Measurements from ENCODE around the gene OTOP2.
A peak's percentile ranks its signal among the peaks of the same experiment; 100 is the strongest.

OTOP2 gene

DNA sequence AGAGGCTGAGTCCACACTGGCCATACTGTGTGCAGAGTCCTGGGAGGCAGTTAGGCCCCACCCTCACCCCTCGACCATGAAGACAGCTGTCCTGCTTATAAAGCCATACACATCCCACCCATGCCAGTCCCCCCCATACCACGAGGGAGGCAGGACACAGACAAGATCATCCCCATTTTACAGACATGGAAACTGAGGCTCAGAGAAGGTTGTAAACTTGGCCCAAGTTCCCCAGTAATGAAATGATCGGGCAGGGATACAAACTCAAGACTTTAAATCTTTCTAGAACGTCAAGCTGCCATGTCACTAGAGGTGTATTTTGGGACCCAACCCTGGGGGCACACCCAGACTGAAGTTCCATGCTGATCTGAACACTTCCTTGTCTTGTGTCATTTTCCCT is 32.0 kb downstream of the OTOP2 start:
- TF ChIP-seq BHLHE40 (IDR thresholded peaks at IDR 0.05; ENCODE audit: borderline replicate concordance), result no peak
- TF ChIP-seq HDGF (IDR thresholded peaks at IDR 0.05; ENCODE audit: borderline replicate concordance), result no peak
- TF ChIP-seq LEF1 (IDR thresholded peaks at IDR 0.05; ENCODE audit: borderline replicate concordance), result no peak
- TF ChIP-seq FOXK2 (IDR thresholded peaks at IDR 0.05), result no peak
- no peak for TF ChIP-seq CTBP1 (IDR thresholded peaks at IDR 0.05; ENCODE audit: borderline replicate concordance)
- no peak for TF ChIP-seq ARNT (IDR thresholded peaks at IDR 0.05)
- no peak for TF ChIP-seq SUZ12 (IDR thresholded peaks at IDR 0.05)
- no peak for TF ChIP-seq NFRKB (IDR thresholded peaks at IDR 0.05)
- no peak for TF ChIP-seq TARDBP (IDR thresholded peaks at IDR 0.05)
- TF ChIP-seq ZNF384 (IDR thresholded peaks at IDR 0.05), result no peak
- no peak for TF ChIP-seq ELF4 (IDR thresholded peaks at IDR 0.05)
- TF ChIP-seq, protein P1, sequence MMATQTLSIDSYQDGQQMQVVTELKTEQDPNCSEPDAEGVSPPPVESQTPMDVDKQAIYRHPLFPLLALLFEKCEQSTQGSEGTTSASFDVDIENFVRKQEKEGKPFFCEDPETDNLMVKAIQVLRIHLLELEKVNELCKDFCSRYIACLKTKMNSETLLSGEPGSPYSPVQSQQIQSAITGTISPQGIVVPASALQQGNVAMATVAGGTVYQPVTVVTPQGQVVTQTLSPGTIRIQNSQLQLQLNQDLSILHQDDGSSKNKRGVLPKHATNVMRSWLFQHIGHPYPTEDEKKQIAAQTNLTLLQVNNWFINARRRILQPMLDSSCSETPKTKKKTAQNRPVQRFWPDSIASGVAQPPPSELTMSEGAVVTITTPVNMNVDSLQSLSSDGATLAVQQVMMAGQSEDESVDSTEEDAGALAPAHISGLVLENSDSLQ (IDR thresholded peaks at IDR 0.05), result no peak
- no peak for TF ChIP-seq FOXM1 (IDR thresholded peaks at IDR 0.05; ENCODE audit: borderline replicate concordance)
- TF ChIP-seq L3MBTL2 (conservative IDR thresholded peaks at IDR 0.05), result no peak
- no peak for TF ChIP-seq FOXA1 (IDR thresholded peaks at IDR 0.05)
- TF ChIP-seq SP1 (IDR thresholded peaks at IDR 0.05), result no peak
- DNase-seq (ENCODE audit: extremely low spot score), result no peak
- ChIA-PET CTCF (interaction anchor here (2.1 to 3.6 kb wide), 2 partner anchors 8 to 32 kb away, joined by 7 to 25 read pairs; partner anchors contain the start of gene OTOP2), POLR2A (interaction anchor here (0.8 to 1.8 kb wide), 2 partner anchors 56 to 83 kb away, joined by 3 to 6 read pairs; partner anchors contain the start of gene MRPL58)

DNA sequence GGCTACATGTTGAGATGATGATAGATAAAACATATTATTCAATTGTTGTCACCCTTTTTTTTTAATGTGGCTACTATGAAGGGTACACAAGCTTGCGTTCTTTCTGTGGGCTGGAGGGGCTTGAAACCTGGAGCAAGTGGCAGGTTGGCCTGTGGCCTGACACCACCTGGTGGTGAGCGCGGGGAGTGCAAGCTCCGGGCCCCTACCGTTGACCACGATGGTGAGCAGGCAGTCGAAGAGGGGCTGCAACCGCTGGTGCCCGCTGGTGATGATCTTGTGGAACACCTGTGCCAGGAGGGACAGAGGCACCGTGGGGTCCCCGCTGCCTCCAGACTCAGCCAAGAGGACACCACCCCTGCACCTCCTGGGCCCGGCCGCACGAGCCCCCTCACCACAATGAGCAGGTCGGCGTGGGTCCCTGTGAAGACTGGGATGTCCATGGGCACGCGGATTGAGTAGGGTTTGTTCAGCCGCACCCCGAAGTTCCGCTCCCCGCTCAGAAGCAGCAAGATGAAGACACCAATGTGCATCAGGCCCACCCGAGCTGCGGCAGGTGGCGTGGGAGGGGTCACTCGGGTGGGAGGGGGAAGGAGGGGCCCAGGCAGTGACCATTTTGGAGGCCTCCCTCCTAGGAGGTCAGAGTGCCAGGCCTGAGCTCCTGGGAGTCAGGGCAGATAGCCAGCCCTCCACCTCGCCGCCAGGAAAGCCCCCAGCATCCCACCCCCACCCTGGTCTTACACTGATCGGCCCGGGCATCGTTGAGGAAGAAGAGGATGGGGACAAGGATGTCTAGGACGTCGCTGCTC is 34.1 kb downstream of the OTOP2 start:
- peak; percentile 88 for DNase-seq (ENCODE audit: extremely low spot score)
- TF ChIP-seq, protein P1 (IDR thresholded peaks at IDR 0.05), result no peak
- TF ChIP-seq FOXM1 (IDR thresholded peaks at IDR 0.05; ENCODE audit: borderline replicate concordance) (no peak), HDGF (IDR thresholded peaks at IDR 0.05; ENCODE audit: borderline replicate concordance) (no peak), ARNT (IDR thresholded peaks at IDR 0.05) (no peak), L3MBTL2 (conservative IDR thresholded peaks at IDR 0.05) (no peak), TARDBP (IDR thresholded peaks at IDR 0.05) (no peak)
- ChIA-PET CTCF (interaction anchor here (0.6 to 3.6 kb wide), 21 partner anchors 10 to 178 kb away, joined by 3 to 25 read pairs (median 5); partner anchors contain the start of genes FDXR, HID1, OTOP2 and USH1G), POLR2A (interaction anchor here (1.1 to 2.6 kb wide), 2 partner anchors 54 to 85 kb away, joined by 4 to 12 read pairs; partner anchors contain the start of genes FDXR and MRPL58)

DNA sequence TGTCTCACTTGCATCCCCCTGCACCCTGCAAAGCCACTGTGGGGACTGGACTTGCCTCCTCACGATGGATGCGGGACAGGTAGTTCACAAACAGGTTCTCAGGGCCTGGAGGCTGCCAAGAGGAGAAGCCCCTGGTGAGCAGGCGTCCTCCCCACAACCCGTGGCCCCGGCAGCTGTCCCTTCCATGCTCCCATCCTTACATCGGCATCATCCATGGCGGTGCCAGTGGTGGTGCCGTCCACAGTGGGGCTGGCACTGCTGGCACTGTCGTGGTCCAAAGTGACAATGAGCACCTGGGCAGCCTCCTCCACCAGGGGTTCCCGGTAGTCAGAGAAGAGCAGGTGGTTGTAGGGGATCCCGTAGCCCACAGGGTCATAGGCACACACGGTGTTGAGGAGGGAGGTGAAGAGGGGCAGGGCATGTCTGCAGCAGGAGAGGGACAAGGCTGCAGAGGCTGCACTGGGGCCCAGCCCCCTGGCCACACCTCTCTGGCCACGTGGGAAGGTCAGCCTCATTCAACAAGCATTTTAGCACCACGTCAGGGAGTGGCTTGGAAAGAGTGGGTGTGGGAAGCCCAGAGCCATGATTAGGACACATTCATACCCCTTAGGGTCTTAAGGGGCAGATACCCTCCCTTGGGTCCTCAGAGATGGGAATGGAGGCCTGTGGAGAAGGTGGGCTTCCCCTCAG is 35.9 kb downstream of the OTOP2 start:
- no peak for DNase-seq (ENCODE audit: extremely low spot score)
- POLR2A ChIA-PET, result interaction anchor here (0.6 to 2.9 kb wide), 11 partner anchors 28 to 243 kb away, joined by 3 to 66 read pairs (median 7); partner anchors contain the start of genes ARMC7, CDR2L, FDXR and MRPL58
- CTCF ChIA-PET, result interaction anchor here (0.6 to 4.0 kb wide), 32 partner anchors 9 to 329 kb away, joined by 3 to 60 read pairs (median 6); partner anchors contain the start of genes FDXR, HID1, MIF4GD and MRPL58
- TF ChIP-seq TARDBP (IDR thresholded peaks at IDR 0.05) (no peak), CTBP1 (IDR thresholded peaks at IDR 0.05; ENCODE audit: borderline replicate concordance) (no peak), BHLHE40 (IDR thresholded peaks at IDR 0.05; ENCODE audit: borderline replicate concordance) (no peak), FOXK2 (IDR thresholded peaks at IDR 0.05) (no peak), ARNT (IDR thresholded peaks at IDR 0.05) (no peak), FOXM1 (IDR thresholded peaks at IDR 0.05; ENCODE audit: borderline replicate concordance) (no peak), FOXA1 (IDR thresholded peaks at IDR 0.05) (no peak), NFRKB (IDR thresholded peaks at IDR 0.05) (no peak), ELF4 (IDR thresholded peaks at IDR 0.05) (no peak), HDGF (IDR thresholded peaks at IDR 0.05; ENCODE audit: borderline replicate concordance) (no peak), L3MBTL2 (conservative IDR thresholded peaks at IDR 0.05) (no peak), SP1 (IDR thresholded peaks at IDR 0.05) (no peak), SUZ12 (IDR thresholded peaks at IDR 0.05) (no peak), LEF1 (IDR thresholded peaks at IDR 0.05; ENCODE audit: borderline replicate concordance) (no peak), ZNF384 (IDR thresholded peaks at IDR 0.05) (no peak)
- TF ChIP-seq, protein P1 (IDR thresholded peaks at IDR 0.05), result no peak

DNA sequence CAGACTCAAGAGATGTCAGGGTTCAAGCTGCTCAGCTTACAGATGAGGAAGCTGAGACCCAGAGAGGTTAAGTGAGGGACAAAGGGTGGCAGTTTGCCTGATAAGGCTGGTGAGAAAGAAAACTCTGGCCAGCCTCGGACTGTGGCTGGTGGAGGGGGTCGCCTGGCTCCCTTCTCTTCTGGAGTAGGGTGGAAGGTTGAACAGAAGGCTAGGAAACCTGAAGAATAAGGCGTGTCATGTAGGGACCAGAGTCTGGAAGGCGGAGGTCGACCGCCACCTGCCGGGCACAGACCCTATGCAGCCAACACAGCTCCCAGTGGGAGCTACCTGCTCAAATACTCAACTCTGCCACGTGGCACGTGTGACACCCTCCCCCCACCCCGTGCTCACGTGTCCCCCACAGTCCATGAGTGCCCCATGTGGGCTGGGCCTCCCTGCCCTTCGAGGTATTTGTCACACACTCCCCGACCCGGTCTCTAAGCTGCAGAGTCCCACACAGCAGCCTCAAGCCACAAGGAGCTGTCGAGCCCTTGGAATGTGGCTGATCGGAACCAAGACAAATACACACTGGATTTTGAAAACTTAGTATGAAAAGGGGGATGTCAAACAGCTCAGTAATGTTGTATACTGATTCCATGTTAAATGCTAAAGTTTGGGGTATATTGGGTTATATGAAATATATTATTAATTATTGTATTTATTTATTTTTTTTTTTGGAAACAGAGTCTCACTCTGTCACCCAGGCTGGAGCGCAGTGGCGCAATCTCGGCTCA is 36.7 kb downstream of the OTOP2 start:
- POLR2A ChIA-PET, result interaction anchor here (0.6 to 2.9 kb wide), 13 partner anchors 22 to 242 kb away, joined by 3 to 66 read pairs (median 4); partner anchors contain the start of genes ARMC7, CDR2L, FDXR and MRPL58
- DNase-seq (ENCODE audit: extremely low spot score), result peak; percentile 83
- peak; percentile 95 for TF ChIP-seq L3MBTL2 (conservative IDR thresholded peaks at IDR 0.05)
- no peak for TF ChIP-seq TARDBP (IDR thresholded peaks at IDR 0.05)
- no peak for TF ChIP-seq FOXA1 (IDR thresholded peaks at IDR 0.05)
- no peak for TF ChIP-seq FOXM1 (IDR thresholded peaks at IDR 0.05; ENCODE audit: borderline replicate concordance)
- TF ChIP-seq CTBP1 (IDR thresholded peaks at IDR 0.05; ENCODE audit: borderline replicate concordance), result peak; percentile 45; the same call in 1 of the 2 replicates
- TF ChIP-seq FOXK2 (IDR thresholded peaks at IDR 0.05), result no peak
- TF ChIP-seq HDGF (IDR thresholded peaks at IDR 0.05; ENCODE audit: borderline replicate concordance), result no peak
- CTCF ChIA-PET, result interaction anchor here (0.6 to 4.0 kb wide), 47 partner anchors 9 to 329 kb away, joined by 3 to 60 read pairs (median 5); partner anchors contain the start of genes CDR2L, FDXR, HID1 and MIF4GD
